H9 (cell line): ENCODE measurements around the gene SRGAP3. TPM values are rescaled to one million over a fixed set of nuclear protein-coding genes. Genes with fewer than 3 reads are reported as not detected.

ENCODE experiments used
- DNase-seq: peaks from one replicate; pipeline ENCODE4 v3.0.0-alpha.2; 2017
- H2AFZ ChIP-seq: one replicate; pipeline ENCODE4 v1.6.1; 2013; ENCODE audit warnings: mild to moderate bottlenecking, low read length, control low read depth, moderate library complexity
- H2AK5ac ChIP-seq: 2 replicates; pipeline ENCODE4 v1.6.1; 2013; ENCODE audit warnings: low read length, control low read depth, mixed read lengths; ENCODE audit not compliant: insufficient read length
- H2BK120ac ChIP-seq: one replicate; pipeline ENCODE4 v1.6.1; 2013; ENCODE audit warnings: low read depth, mild to moderate bottlenecking, low read length, control low read depth, inconsistent platforms; ENCODE audit not compliant: poor library complexity, severe bottlenecking
- H2BK12ac ChIP-seq: 2 replicates; pipeline ENCODE4 v1.6.1; 2013; ENCODE audit warnings: low read length, control low read depth, mixed read lengths, low read depth; ENCODE audit not compliant: insufficient read length
- H2BK15ac ChIP-seq: 2 replicates; pipeline ENCODE4 v1.6.1; 2013; ENCODE audit warnings: low read depth, low read length, control low read depth
- H2BK20ac ChIP-seq: one replicate; pipeline ENCODE4 v1.6.1; 2013; ENCODE audit warnings: low read depth, mild to moderate bottlenecking, low read length, control low read depth, inconsistent platforms; ENCODE audit not compliant: poor library complexity, severe bottlenecking
- H2BK5ac ChIP-seq: 2 replicates; pipeline ENCODE4 v1.6.1; 2013; ENCODE audit warnings: low read length, control low read depth, mixed read lengths; ENCODE audit not compliant: insufficient read length
- H3K14ac ChIP-seq: 2 replicates; pipeline ENCODE4 v1.6.1; 2013; ENCODE audit warnings: low read length, control low read depth; ENCODE audit not compliant: insufficient read depth
- H3K18ac ChIP-seq: 2 replicates; pipeline ENCODE4 v1.6.1; 2013; ENCODE audit warnings: low read depth, mild to moderate bottlenecking, mixed read lengths, low read length, control low read depth; ENCODE audit not compliant: insufficient read length
- H3K23ac ChIP-seq: 2 replicates; pipeline ENCODE4 v1.6.1; 2013; ENCODE audit warnings: low read length, control low read depth, mixed read lengths, low read depth; ENCODE audit not compliant: insufficient read length
- H3K23me2 ChIP-seq: 2 replicates; pipeline ENCODE4 v1.6.1; 2013; ENCODE audit warnings: low read depth, mild to moderate bottlenecking, mixed read lengths, low read length, control low read depth; ENCODE audit not compliant: insufficient read length, poor library complexity, severe bottlenecking
- H3K27ac ChIP-seq: 2 replicates; pipeline ENCODE4 v1.5.1; 2013; ENCODE audit warnings: low read length, control low read depth, mixed read lengths, low read depth; ENCODE audit not compliant: insufficient read length
- H3K27me3 ChIP-seq: 2 replicates; pipeline ENCODE4 v1.6.1; 2013; ENCODE audit warnings: low read length, control low read depth, inconsistent platforms; ENCODE audit not compliant: insufficient read depth
- H3K4ac ChIP-seq: 2 replicates; pipeline ENCODE4 v1.6.1; 2013; ENCODE audit warnings: low read depth, mild to moderate bottlenecking, control low read depth, inconsistent platforms, low read length, moderate library complexity
- H3K4me1 ChIP-seq: 2 replicates; pipeline ENCODE4 v1.6.1; 2013; ENCODE audit warnings: low read length, control low read depth, inconsistent platforms; ENCODE audit not compliant: insufficient read depth
- H3K4me2 ChIP-seq: 2 replicates; pipeline ENCODE4 v1.6.1; 2013; ENCODE audit warnings: low read length, control low read depth, mixed read lengths; ENCODE audit not compliant: insufficient read length, insufficient read depth
- H3K56ac ChIP-seq: 2 replicates; pipeline ENCODE4 v1.6.1; 2013; ENCODE audit warnings: low read depth, mild to moderate bottlenecking, mixed read lengths, low read length, control low read depth; ENCODE audit not compliant: insufficient read length
- H3K79me1 ChIP-seq: 2 replicates; pipeline ENCODE4 v1.6.1; 2013; ENCODE audit warnings: low read depth, mild to moderate bottlenecking, moderate library complexity, low read length, control low read depth, inconsistent platforms; ENCODE audit not compliant: insufficient read depth, poor library complexity, severe bottlenecking
- H3K79me2 ChIP-seq: 2 replicates; pipeline ENCODE4 v1.6.1; 2013; ENCODE audit warnings: low read length, control low read depth, inconsistent platforms; ENCODE audit not compliant: insufficient read depth
- H3K9ac ChIP-seq: 2 replicates; pipeline ENCODE4 v1.6.1; 2013; ENCODE audit warnings: low read length, control low read depth, mixed read lengths; ENCODE audit not compliant: insufficient read length; ENCODE audit errors: extremely low read depth
- H3K9me3 ChIP-seq: one replicate; pipeline ENCODE4 v1.6.1; 2013; ENCODE audit warnings: low read depth, low read length, inconsistent platforms; ENCODE audit not compliant: control insufficient read depth
- H3T11ph ChIP-seq: one replicate; pipeline ENCODE4 v1.6.1; 2013; ENCODE audit warnings: mild to moderate bottlenecking, low read length, control low read depth, inconsistent platforms
- H4K20me1 ChIP-seq: one replicate; pipeline ENCODE4 v1.6.1; 2013; ENCODE audit not compliant: control insufficient read depth, insufficient read length, insufficient read depth
- H4K5ac ChIP-seq: 2 replicates; pipeline ENCODE4 v1.6.1; 2013; ENCODE audit warnings: low read depth, mild to moderate bottlenecking, mixed read lengths, low read length, control low read depth; ENCODE audit not compliant: insufficient read length
- H4K8ac ChIP-seq: replicated peaks from 2 replicates; pipeline ENCODE4 v1.6.1; 2013; ENCODE audit warnings: low read length, control low read depth, mixed read lengths, low read depth; ENCODE audit not compliant: insufficient read length
- H4K91ac ChIP-seq: 2 replicates; pipeline ENCODE4 v1.6.1; 2013; ENCODE audit warnings: low read depth, mild to moderate bottlenecking, moderate library complexity, mixed read lengths, low read length, control low read depth; ENCODE audit not compliant: insufficient read length
- H3K27ac Mint-ChIP-seq, 3 experiments: 2 replicates in 2 of 3; 3 replicates in 1 of 3; pipeline ENCODE4 v1.8.0; 2020 to 2021; ENCODE audit warnings: mixed read lengths in 3 of 3, mild to moderate bottlenecking in 1 of 3, moderate library complexity in 1 of 3
- H3K27me3 Mint-ChIP-seq: 2 replicates; pipeline ENCODE4 v1.8.0; 2021; ENCODE audit warnings: low read depth, mild to moderate bottlenecking, moderate library complexity, mixed read lengths
- H3K36me3 Mint-ChIP-seq, 3 experiments: 2 replicates in 2 of 3; 3 replicates in 1 of 3; pipeline ENCODE4 v1.8.0; 2020 to 2021; ENCODE audit warnings: low read depth in 3 of 3, mixed read lengths in 3 of 3; ENCODE audit not compliant: insufficient read depth in 1 of 3
- H3K4me1 Mint-ChIP-seq, 2 experiments: 2 replicates each; pipeline ENCODE4 v1.8.0; 2020; ENCODE audit warnings: mixed read lengths in 2 of 2
- H3K4me3 Mint-ChIP-seq, 2 experiments: 2 replicates in 1 of 2; 3 replicates in 1 of 2; pipeline ENCODE4 v1.8.0; 2020 to 2021; ENCODE audit warnings: mild to moderate bottlenecking in 2 of 2, mixed read lengths in 2 of 2, moderate library complexity in 1 of 2
- H3K9me3 Mint-ChIP-seq, 2 experiments: 2 replicates in 1 of 2; 3 replicates in 1 of 2; pipeline ENCODE4 v1.8.0; 2020; ENCODE audit warnings: mild to moderate bottlenecking in 2 of 2, mixed read lengths in 2 of 2, moderate library complexity in 1 of 2
- WGBS: extraction: QIAGEN DNeasy Blood & Tissue Kit; methylation state at CpG from one replicate; pipeline ENCODE4 v1.1.7; 2013; ENCODE audit warnings: missing lambda C conversion rate, low lambda C conversion rate, mixed read lengths; ENCODE audit not compliant: insufficient read length; ENCODE audit errors: extremely low coverage; 5-methylcytosine and 5-hydroxymethylcytosine counted together
- total RNA-seq: library from RNA; stranded (reverse); gene quantifications from 2 replicates; pipeline ENCODE4 v1.2.1, GENCODE V29; 2021
- TF ChIP-seq, protein P1 (sequence below): fragments of 200-600 bp; sonication (generic); conservative IDR thresholded peaks from 3 replicates; pipeline ENCODE4 v1.8.0; 2021; ENCODE audit warnings: antibody characterized with exemption, mild to moderate bottlenecking

Gene SRGAP3
- total RNA-seq, 1 experiment from 2014 or later = 3.4 TPM

DNA sequence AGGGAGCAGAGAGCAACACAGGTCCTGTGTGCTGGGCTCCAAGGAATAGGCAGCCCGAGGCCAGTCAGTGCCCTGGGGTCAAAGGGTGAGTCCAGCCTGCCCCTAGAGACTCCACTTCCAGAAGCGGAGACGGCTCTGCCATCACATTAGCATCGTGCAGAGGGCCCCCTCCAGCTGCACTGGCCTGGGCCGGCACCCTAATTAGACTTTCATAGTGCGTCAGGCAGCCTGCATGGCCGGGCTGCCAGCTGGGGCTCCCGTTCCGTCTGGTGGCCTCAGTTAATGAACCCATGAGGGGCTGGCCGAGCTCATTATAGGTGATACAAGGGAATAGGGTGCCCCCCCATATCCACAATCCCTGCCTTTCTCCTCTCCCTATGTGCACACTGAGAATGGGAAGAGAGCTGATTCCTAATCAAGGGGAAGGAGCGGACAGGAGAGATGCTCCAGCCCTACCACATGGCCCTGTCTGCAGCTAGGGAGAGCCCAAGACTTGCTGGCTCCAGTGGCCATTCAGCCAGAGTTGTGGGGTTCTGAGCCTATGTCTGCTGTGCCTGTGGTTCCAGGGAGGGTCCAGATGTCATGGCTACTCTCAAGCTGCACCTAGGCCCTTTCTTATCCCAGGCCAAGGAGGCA lies 128.0 kb downstream of the SRGAP3 start:
- Histone ChIP-seq H3K4ac (no peak overlapping the region), H4K5ac (no peak overlapping the region), H4K91ac (no peak overlapping the region), H3K27me3 (no peaks in the 10 kb centered on the region), H2AK5ac (no peak overlapping the region), H3K14ac (no peak overlapping the region; the same call in 1 of the 2 replicates), H2BK5ac (no peak overlapping the region), H3K79me1 (no peaks in the 10 kb centered on the region), H2BK15ac (no peak overlapping the region), H3K4me1 (peaks cover 4% of the 10 kb centered on the region; the same call in 1 of the 2 replicates), H4K8ac (no peak overlapping the region), H3K79me2 (no peaks in the 10 kb centered on the region), H3K18ac (no peak overlapping the region), H3K27ac (no peak overlapping the region), H2BK120ac (no peak overlapping the region), H2AFZ (no peak overlapping the region), H3K23me2 (peaks cover 3% of the 10 kb centered on the region), H3K9ac (no peak overlapping the region), H3K56ac (no peak overlapping the region), H4K20me1 (no peaks in the 10 kb centered on the region), H3K9me3 (no peaks in the 10 kb centered on the region), H3K23ac (no peak overlapping the region), H3T11ph (no peak overlapping the region), H3K4me2 (no peak overlapping the region), H2BK12ac (no peak overlapping the region), H2BK20ac (no peak overlapping the region)
- H3K27me3 Mint-ChIP-seq = no peaks in the 10 kb centered on the region; the same call in none of the 2 replicates
- no peak overlapping the region for H3K4me3 Mint-ChIP-seq
- no peak for DNase-seq
- no CpG with 5 or more reads among the region's 11 CpGs for WGBS
- no peak overlapping the region; a peak in 1 of 7 replicates for H3K27ac Mint-ChIP-seq
- H3K4me1 Mint-ChIP-seq = peaks cover 26% of the 10 kb centered on the region in 2 experiments
- peaks cover 0 to 4% (median 2%) of the 10 kb centered on the region in 3 experiments; a peak in 2 of 7 replicates for H3K36me3 Mint-ChIP-seq
- TF ChIP-seq, protein P1, sequence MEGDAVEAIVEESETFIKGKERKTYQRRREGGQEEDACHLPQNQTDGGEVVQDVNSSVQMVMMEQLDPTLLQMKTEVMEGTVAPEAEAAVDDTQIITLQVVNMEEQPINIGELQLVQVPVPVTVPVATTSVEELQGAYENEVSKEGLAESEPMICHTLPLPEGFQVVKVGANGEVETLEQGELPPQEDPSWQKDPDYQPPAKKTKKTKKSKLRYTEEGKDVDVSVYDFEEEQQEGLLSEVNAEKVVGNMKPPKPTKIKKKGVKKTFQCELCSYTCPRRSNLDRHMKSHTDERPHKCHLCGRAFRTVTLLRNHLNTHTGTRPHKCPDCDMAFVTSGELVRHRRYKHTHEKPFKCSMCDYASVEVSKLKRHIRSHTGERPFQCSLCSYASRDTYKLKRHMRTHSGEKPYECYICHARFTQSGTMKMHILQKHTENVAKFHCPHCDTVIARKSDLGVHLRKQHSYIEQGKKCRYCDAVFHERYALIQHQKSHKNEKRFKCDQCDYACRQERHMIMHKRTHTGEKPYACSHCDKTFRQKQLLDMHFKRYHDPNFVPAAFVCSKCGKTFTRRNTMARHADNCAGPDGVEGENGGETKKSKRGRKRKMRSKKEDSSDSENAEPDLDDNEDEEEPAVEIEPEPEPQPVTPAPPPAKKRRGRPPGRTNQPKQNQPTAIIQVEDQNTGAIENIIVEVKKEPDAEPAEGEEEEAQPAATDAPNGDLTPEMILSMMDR = no peak
- H3K9me3 Mint-ChIP-seq = no peaks in the 10 kb centered on the region; a peak in 1 of 5 replicates
